Testis (tissue), 3 donors: Measurements from ENCODE around the gene ANO6. TPM values are rescaled to one million over a fixed set of nuclear protein-coding genes. Genes with fewer than 3 reads are reported as not detected.

Source experiments
- DNase-seq: peaks from one replicate; pipeline ENCODE4 v3.0.0-alpha.2; 2019
- H3K27ac ChIP-seq, 2 donors: fragments of 200-600 bp; sonication (generic); one replicate each; pipeline ENCODE4 v1.5.1; 2019
- H3K27me3 ChIP-seq: fragments of 200-600 bp; sonication (generic); one replicate; pipeline ENCODE4 v1.5.1; 2019
- H3K36me3 ChIP-seq: fragments of 200-600 bp; sonication (generic); one replicate; pipeline ENCODE4 v1.5.1; 2017; ENCODE audit warnings: low read depth; ENCODE audit errors: missing control alignments
- H3K4me1 ChIP-seq: fragments of 200-600 bp; sonication (generic); one replicate; pipeline ENCODE4 v1.5.1; 2019
- H3K4me3 ChIP-seq, 2 donors: fragments of 200-600 bp; sonication (generic); one replicate each; pipeline ENCODE4 v1.5.1; 2017 to 2019
- H3K9me3 ChIP-seq: fragments of 200-600 bp; sonication (generic); one replicate; pipeline ENCODE4 v1.5.1; 2017
- CTCF ChIP-seq, 3 experiments: fragments of 450-650 bp in 2 of 3; fragments of 200-600 bp in 1 of 3; sonication (generic) in 1 of 3; IDR thresholded peaks; one replicate each; pipeline ENCODE4 v1.5.1; 2016 to 2019; ENCODE audit warnings: antibody characterized with exemption in 3 of 3, mild to moderate bottlenecking in 2 of 3, moderate library complexity in 1 of 3
- POLR2A ChIP-seq: fragments of 450-650 bp; IDR thresholded peaks from one replicate; pipeline ENCODE4 v1.6.1; 2017; ENCODE audit warnings: antibody characterized with exemption, mild to moderate bottlenecking, moderate library complexity
- WGBS, 2 donors: methylation state at CpG; one replicate each; pipeline ENCODE4 v1.1.5; 2018; 5-methylcytosine and 5-hydroxymethylcytosine counted together
- intact Hi-C: fragments of 100-400 bp; cut with DNase I; formaldehyde crosslinking; loops from one replicate; pipeline ENCODE4 v1.15.1; 2023; ENCODE audit warnings: low total_unique reads
- polyA plus RNA-seq: library from polyadenylated mRNA; stranded (reverse); fragments of 350-450 nt; fragmentation: Illumina TruSeq; extraction: RNeasy Lipid Tissue Mini Kit (QIAGEN cat#74804); gene quantifications from one replicate; pipeline ENCODE4 v1.2.3, GENCODE V29; 2014; ENCODE audit warnings: low read depth, low replicate concordance; ENCODE audit not compliant: insufficient read depth
- total RNA-seq, 2 donors: library from RNA; depleted of rRNA; stranded (reverse); fragments of >200 nt; gene quantifications; one replicate each; pipeline ENCODE4 v1.2.3, GENCODE V29; 2016

Gene ANO6
- total and polyA plus RNA-seq, 3 donors from 2014 or later = 33.1 to 75.7 (median 58.0) TPM

GRCh38 chr12:45337835-45338234 is 121.9 kb downstream of the ANO6 start:
- Histone ChIP-seq H3K4me1 (no peaks in the 10 kb centered on the region), H3K27me3 (no peaks in the 10 kb centered on the region), H3K4me3 (no peak overlapping the region), H3K27ac (peak overlapping the region in 1 of 2 donors; percentile 42), H3K9me3 (no peaks in the 10 kb centered on the region), H3K36me3 (no peaks in the 10 kb centered on the region)
- no peak for DNase-seq
- intact Hi-C loops = no loop called here
- no peak for TF ChIP-seq POLR2A
- TF ChIP-seq CTCF (IDR thresholded peaks at IDR 0.05) = no peak

GRCh38 chr12:45338272-45338671 is 122.4 kb downstream of the ANO6 start:
- no peak for DNase-seq
- Histone ChIP-seq H3K27me3 (no peaks in the 10 kb centered on the region), H3K4me1 (no peaks in the 10 kb centered on the region), H3K27ac (peak overlapping the region in 1 of 2 donors; percentile 42), H3K36me3 (no peaks in the 10 kb centered on the region), H3K9me3 (no peaks in the 10 kb centered on the region), H3K4me3 (no peak overlapping the region)
- TF ChIP-seq CTCF (IDR thresholded peaks at IDR 0.05) = no peak
- TF ChIP-seq POLR2A = no peak
- WGBS, 2 donors = 38 to 50% methylated on average over 1 of the region's 1 CpG
- intact Hi-C loops = no loop called here

GRCh38 chr12:45339035-45339434 is 123.1 kb downstream of the ANO6 start:
- no peak overlapping the region for H3K4me3 ChIP-seq
- DNase-seq = no peak
- no peaks in the 10 kb centered on the region for H3K4me1 ChIP-seq
- H3K36me3 ChIP-seq = no peaks in the 10 kb centered on the region
- TF ChIP-seq CTCF (IDR thresholded peaks at IDR 0.05) (no peak), POLR2A (no peak)
- no peaks in the 10 kb centered on the region for H3K9me3 ChIP-seq
- no peak overlapping the region for H3K27ac ChIP-seq
- H3K27me3 ChIP-seq = no peaks in the 10 kb centered on the region
- intact Hi-C loops = no loop called here

GRCh38 chr12:45342171-45342570 is 126.3 kb downstream of the ANO6 start:
- Histone ChIP-seq H3K4me3 (no peak overlapping the region), H3K27me3 (no peaks in the 10 kb centered on the region), H3K9me3 (no peaks in the 10 kb centered on the region), H3K4me1 (no peaks in the 10 kb centered on the region), H3K36me3 (no peaks in the 10 kb centered on the region), H3K27ac (no peak overlapping the region)
- intact Hi-C loops = no loop called here
- WGBS, 2 donors = 77 to 90% methylated on average over 3 of the region's 3 CpGs
- DNase-seq = no peak
- TF ChIP-seq CTCF (IDR thresholded peaks at IDR 0.05) (no peak), POLR2A (no peak)

GRCh38 chr12:45342848-45343247 is 127.0 kb downstream of the ANO6 start:
- TF ChIP-seq CTCF (IDR thresholded peaks at IDR 0.05) (no peak), POLR2A (no peak)
- no peak overlapping the region for H3K27ac ChIP-seq
- intact Hi-C loops = no loop called here
- no peaks in the 10 kb centered on the region for H3K27me3 ChIP-seq
- WGBS, 2 donors = 91 to 97% methylated on average over 2 of the region's 2 CpGs
- no peaks in the 10 kb centered on the region for H3K36me3 ChIP-seq
- H3K9me3 ChIP-seq = no peaks in the 10 kb centered on the region
- no peak for DNase-seq
- no peak overlapping the region for H3K4me3 ChIP-seq
- no peaks in the 10 kb centered on the region for H3K4me1 ChIP-seq
